CD4-positive, alpha-beta T cell treated with Interleukin-10 for 1 hour (primary cell): ENCODE data around the gene ROS1.

Experiments
- DNase-seq: peaks from one replicate; pipeline ENCODE4 v3.0.0-alpha.2; 2020

ROS1 gene

GRCh38 chr6:117306227-117306790, 119.4 kb downstream of the ROS1 start:
- no peak for DNase-seq

DNA sequence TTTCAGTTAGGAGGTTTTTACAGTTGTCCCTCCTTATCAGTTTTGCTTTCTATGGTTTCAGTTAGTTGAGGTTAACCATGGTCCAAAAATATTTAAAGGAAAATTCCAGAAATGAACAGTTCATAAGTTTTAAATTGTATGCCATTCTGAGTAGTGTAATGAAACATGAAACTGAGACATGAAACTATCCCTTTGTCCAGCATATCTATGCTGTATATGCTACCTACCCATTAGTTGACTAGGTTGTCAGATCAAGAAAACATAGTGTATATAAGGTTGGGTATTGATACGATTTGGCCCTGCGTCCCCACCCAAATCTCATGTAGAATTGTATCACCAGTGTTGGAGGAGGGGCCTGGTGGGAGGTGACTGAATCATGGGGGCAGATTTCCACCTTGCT, 121.3 kb downstream of the ROS1 start:
- no peak for DNase-seq

GRCh38 chr6:117303323-117303722, 122.4 kb downstream of the ROS1 start:
- DNase-seq: no peak

DNA sequence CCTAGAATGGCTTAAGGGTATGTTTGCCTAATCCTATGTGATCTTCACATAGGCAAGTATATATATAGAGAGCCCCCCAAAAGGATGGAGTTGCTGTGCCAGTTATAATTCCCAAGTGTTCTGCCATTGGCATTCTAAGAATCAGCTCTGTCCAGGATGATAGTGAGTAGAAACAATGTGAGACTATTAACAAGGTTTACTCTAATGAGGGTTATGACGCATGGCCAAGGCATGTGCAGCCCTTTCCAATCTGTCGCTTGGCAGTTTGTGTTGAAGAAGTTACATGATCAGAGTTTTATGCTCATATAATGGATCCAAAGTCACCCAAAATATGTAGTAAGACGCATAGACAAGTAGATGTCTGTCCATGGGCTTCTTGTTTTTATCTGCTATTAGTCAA, 126.8 kb downstream of the ROS1 start:
- DNase-seq: no peak

GRCh38 chr6:117290173-117290846, 135.4 kb downstream of the ROS1 start:
- no peak for DNase-seq

- DNase-seq: no peak
These were observed 137.5 kb downstream of the ROS1 start for GRCh38 chr6:117288083-117288715.

DNA sequence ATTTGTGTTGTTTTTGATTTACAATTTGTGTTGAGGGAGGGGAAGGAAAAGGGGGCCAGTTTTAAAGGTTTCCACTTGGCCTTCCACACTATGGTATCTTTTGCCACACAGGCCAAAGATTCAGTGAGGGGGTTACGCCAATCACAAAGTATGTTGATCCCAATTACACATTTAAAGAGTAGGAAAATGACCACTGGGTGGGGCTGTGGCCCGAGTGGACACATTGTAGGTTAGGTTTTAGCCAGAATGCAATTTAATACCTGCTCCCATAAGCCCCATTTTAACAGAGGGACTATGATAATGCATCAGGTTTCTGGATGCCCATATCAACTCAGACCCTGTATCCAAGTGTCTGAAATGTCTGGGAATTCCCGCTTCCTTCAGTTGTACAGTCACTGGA, 144.8 kb downstream of the ROS1 start:
- no peak for DNase-seq

GRCh38 chr6:117276778-117277316, 148.9 kb downstream of the ROS1 start:
- no peak for DNase-seq

DNA sequence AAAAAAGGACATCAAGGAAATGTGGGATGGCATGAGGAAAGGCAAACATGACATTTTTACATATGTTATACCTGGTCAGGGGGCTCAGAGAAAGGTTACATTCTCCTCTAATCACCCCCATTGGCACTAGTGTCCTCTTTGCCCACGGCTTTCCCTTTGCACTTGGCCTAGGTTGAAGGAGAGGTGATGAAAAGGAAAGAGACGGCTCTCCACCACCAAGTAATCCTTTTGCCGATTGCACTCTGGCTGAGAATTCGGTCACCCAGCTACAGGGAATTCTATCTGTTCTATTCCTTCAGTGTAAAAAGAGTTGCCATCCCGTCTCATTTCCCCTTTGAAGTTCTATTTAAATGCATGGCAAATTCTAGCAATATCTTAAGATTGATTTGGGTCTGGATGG, 150.0 kb downstream of the ROS1 start:
- no peak for DNase-seq

DNA sequence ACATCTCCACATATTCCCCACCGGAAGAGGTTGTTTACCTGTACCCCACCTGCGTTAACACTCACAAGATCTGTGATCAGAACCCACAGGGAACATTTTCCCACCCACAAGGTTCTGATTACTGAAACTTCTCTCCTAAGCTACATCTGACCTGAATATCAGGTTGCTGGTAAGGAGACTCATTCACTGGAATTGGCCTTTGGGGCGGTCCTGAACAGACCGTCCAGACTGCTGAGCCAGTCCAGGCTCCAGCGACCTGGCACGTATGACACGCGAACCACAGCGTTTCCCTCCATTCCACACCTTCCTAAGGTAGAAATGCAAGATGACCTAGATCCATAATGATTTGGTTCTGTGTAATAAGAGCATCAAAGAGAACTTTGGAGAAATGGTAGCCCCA, 150.5 kb downstream of the ROS1 start:
- no peak for DNase-seq

GRCh38 chr6:117272891-117273290, 152.9 kb downstream of the ROS1 start:
- no peak for DNase-seq

DNA sequence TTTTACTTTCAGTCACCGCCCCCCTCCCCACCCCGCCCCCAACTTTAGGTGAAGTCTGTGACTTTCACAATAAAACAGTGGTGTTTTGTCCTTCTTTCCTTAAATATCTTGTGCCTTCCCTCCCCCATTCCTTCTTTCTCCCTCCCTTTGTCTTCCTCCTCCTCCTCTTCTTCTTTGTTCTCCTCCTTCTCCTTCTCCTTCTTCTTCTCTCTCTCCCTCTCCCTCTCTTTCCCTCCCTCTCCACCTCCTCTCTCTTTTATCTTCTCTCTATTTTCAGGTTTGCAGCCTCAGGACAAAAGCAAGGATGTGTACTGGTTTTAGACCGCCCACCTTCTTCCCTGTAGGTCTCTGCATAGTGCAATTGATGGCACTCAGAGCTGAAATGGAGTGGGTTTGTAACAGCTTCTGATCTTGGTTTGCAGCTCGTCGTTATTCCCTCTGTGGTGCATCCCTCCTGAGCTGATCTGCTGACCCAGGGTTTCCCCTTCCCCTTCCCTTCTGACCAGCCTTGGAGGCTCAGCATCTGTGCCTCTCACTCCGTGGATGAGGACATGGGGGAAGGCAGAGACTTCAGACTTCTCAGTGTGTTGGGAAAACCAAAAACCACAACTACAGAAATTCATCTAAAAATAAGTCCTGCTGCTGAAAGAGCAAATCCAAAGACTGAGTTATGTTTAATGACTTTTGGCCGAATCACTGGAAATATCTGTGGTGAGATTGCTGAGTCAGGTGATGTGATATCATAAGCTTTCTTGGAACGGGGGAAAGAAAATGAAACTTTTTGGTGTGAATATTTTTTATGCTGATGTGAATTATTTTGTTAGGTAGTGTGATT, 153.5 kb downstream of the ROS1 start:
- no peak for DNase-seq

DNA sequence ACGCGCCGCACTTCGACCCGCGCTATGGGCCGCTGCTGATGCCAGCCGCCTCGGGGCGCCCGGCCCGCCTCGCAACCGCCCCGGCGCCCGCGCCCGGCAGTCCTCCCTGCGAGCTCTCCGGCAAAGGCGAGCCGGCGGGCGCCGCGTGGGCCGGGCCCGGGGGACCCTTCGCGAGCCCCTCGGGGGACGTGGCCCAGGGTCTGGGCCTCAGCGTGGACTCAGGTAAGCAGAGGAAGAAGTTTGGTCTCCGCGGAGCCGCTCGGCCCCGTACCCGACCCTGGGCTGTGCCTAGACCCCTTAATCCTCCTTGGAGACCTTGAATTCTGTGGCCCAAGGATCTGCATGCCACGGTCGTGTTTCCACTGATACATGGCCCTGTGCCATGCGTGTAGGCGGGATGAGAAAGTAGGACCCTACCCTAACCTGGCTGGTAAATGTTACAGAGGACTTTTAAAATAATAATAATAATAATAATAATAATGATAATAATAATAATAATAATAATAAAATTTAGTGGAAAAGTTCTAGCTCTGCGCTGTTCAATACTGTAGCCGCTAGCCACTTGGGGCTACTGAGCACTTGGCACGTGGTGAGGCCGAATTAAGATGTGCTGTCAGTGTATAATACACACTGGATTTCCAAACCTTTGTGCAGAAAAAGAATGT, 154.8 kb downstream of the ROS1 start:
- no peak for DNase-seq

GRCh38 chr6:117270055-117270842, 155.5 kb downstream of the ROS1 start:
- no peak for DNase-seq

- no peak for DNase-seq
These were observed 156.1 kb downstream of the ROS1 start for GRCh38 chr6:117269638-117270054.

DNA sequence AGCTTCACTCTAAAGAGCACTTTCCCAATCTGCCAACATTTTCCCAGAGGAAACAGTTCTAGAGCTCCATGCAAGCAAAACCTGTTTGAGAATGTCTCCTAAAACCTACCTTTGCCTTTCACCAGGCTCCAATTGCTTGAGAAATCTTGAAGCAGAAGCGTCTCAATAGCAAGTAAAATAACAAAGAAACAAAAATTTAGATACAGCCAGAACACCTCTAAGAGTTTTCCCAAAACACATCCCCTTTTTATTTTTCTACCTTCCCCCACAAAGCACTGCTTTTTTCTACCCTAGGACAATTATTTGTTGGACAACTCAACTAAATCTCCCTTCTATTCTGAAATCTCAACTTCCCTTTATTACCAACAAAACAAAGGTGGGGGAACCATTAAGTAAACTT, 156.8 kb downstream of the ROS1 start:
- no peak for DNase-seq

GRCh38 chr6:117267766-117268534, 157.8 kb downstream of the ROS1 start:
- no peak for DNase-seq

DNA sequence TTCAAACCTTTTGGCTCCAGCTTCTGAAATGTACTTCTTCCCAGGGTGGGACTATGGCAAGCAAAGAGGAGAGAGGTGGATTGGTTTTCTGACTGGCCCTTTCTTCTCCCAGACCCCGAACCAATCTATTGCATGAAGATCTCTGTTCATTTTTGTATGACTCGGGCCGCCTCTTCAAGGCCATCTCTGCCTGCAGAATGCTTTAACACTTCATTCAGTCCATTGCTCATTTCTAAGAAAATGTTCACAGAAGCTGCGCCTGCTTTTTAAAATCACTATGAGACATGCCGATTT, 158.7 kb downstream of the ROS1 start:
- no peak for DNase-seq

GRCh38 chr6:117266257-117267053, 159.3 kb downstream of the ROS1 start:
- DNase-seq: no peak
